GM12878 (cell line): ENCODE measurements around the gene GARIN3. TPM values are rescaled to one million over a fixed set of nuclear protein-coding genes. Genes with fewer than 3 reads are reported as not detected.

Experiments used
- ATAC-seq: fragments of 200-7000 bp; cut with Tn5 transposase; 3 replicates; pipeline ENCODE4 v1.9.1; 2020; ENCODE audit warnings: mild to moderate bottlenecking, moderate library complexity
- BruUV-seq: library from RNA; stranded (reverse); fragments of 400-500 nt; replicated peaks from 2 replicates; lab custom pipeline; 2021; lab: Mats Ljungman, UMichigan
- CTCF ChIA-PET: fragments of 300-600 bp; sonication (Branson Sonifier 250); formaldehyde crosslinking; extraction: SDS; loops from one replicate; lab custom pipeline; 2021; ENCODE audit warnings: inconsistent platforms; lab: Yijun Ruan, JAX
- POLR2A ChIA-PET: fragments of 350-600 bp; formaldehyde crosslinking; extraction: SDS; loops from one replicate; lab custom pipeline; 2021; ENCODE audit warnings: inconsistent platforms; lab: Charles Lee
- RAD21 ChIA-PET: fragments of 300-600 bp; sonication (Branson Sonifier 250); formaldehyde crosslinking; loops from one replicate; lab custom pipeline; 2023; ENCODE audit warnings: antibody characterized with exemption; ENCODE audit not compliant: unreplicated experiment; lab: Charles Lee
- SMC1A ChIA-PET: fragments of 300-600 bp; sonication (Branson Sonifier 250); formaldehyde crosslinking; loops from one replicate; lab custom pipeline; 2023; ENCODE audit not compliant: unreplicated experiment, uncharacterized antibody; lab: Charles Lee
- DNase-seq: peaks from one replicate; pipeline ENCODE4 v3.0.0-alpha.2; 2011; ENCODE audit warnings: low read depth, low spot score
- FAIRE-seq: peaks from 3 replicates; lab custom pipeline; 2011; peaks lifted over from hg19 to GRCh38; lab: Jason Lieb, UNC
- H2AFZ ChIP-seq: 2 replicates; pipeline ENCODE4 v1.6.0; 2011; ENCODE audit warnings: low read depth, low read length, control low read depth; ENCODE audit not compliant: control insufficient read depth
- H3K27ac ChIP-seq: 2 replicates; pipeline ENCODE4 v1.5.1; 2011; ENCODE audit warnings: control low read depth; ENCODE audit not compliant: control insufficient read depth, insufficient read depth
- H3K27me3 ChIP-seq, 2 experiments: replicated peaks in 1 of 2; 2 replicates each; pipeline versions ENCODE4 v1.6.0 to v1.6.1; 2011; ENCODE audit warnings: low read length in 1 of 2; ENCODE audit not compliant: control insufficient read depth in 2 of 2, insufficient read depth in 2 of 2
- H3K36me3 ChIP-seq, 2 experiments: 2 replicates each; pipeline ENCODE4 v1.5.1; 2011; ENCODE audit warnings: low read length in 1 of 2; ENCODE audit not compliant: control insufficient read depth in 2 of 2, insufficient read depth in 2 of 2
- H3K4me1 ChIP-seq: 2 replicates; pipeline ENCODE4 v1.6.1; 2011; ENCODE audit warnings: mild to moderate bottlenecking, low read length, moderate library complexity, mixed read lengths; ENCODE audit not compliant: control insufficient read depth, insufficient read depth
- H3K4me2 ChIP-seq: 2 replicates; pipeline ENCODE4 v1.6.0; 2011; ENCODE audit warnings: control low read depth; ENCODE audit not compliant: control insufficient read depth, insufficient read depth
- H3K4me3 ChIP-seq: fragments of 200-600 bp; sonication (generic); 2 replicates; pipeline ENCODE4 v1.5.1; 2016
- H3K79me2 ChIP-seq: 2 replicates; pipeline ENCODE4 v1.6.0; 2011; ENCODE audit warnings: low read length; ENCODE audit not compliant: control insufficient read depth, insufficient read depth
- H3K9ac ChIP-seq: 2 replicates; pipeline ENCODE4 v1.8.0; 2011; ENCODE audit warnings: low read length, control low read depth, mixed read lengths; ENCODE audit not compliant: control insufficient read depth, insufficient read depth
- H3K9me3 ChIP-seq: replicated peaks from 3 replicates; pipeline ENCODE4 v1.5.1; 2011; ENCODE audit warnings: mild to moderate bottlenecking, low read length; ENCODE audit not compliant: control insufficient read depth, insufficient read depth
- H4K20me1 ChIP-seq: 2 replicates; pipeline ENCODE4 v1.6.0; 2011; ENCODE audit not compliant: control insufficient read depth, insufficient read depth
- ETV6 ChIP-seq, 2 experiments: fragments of 450-650 bp in 1 of 2; IDR thresholded peaks in 1 of 2; conservative IDR thresholded peaks in 1 of 2; 2 replicates each; pipeline ENCODE4 v1.6.1; 2014; ENCODE audit warnings: antibody characterized with exemption in 1 of 2, borderline replicate concordance in 1 of 2, low read depth in 1 of 2, mild to moderate bottlenecking in 1 of 2, moderate library complexity in 1 of 2
- EZH2 ChIP-seq: IDR thresholded peaks from 2 replicates; pipeline ENCODE4 v1.6.1; 2012; ENCODE audit warnings: low read depth, mild to moderate bottlenecking, control low read depth, inconsistent platforms, low read length, borderline replicate concordance; ENCODE audit not compliant: control insufficient read depth
- RAD51 ChIP-seq: fragments of 450-650 bp; IDR thresholded peaks from 2 replicates; pipeline ENCODE4 v1.6.1; 2016; ENCODE audit warnings: moderate library complexity, mild to moderate bottlenecking, inconsistent platforms
- WGBS: methylation state at CpG from one replicate; pipeline ENCODE4 v1.1.6; 2016; ENCODE audit warnings: low lambda C conversion rate; ENCODE audit not compliant: insufficient replicate concordance, insufficient coverage; ENCODE audit errors: missing lambda C conversion rate; 5-methylcytosine and 5-hydroxymethylcytosine counted together
- in situ Hi-C: fragments of 300-500 bp; cut with MboI; formaldehyde crosslinking; loops from 9 replicates; pipeline ENCODE4 v1.14.3; 2018; ENCODE audit warnings: mixed read lengths
- intact Hi-C: fragments of 100-400 bp; cut with micrococcal nuclease; formaldehyde crosslinking; loops from one replicate; pipeline ENCODE4 v1.14.2; 2022; ENCODE audit not compliant: unreplicated experiment
- polyA plus RNA-seq, 11 experiments: library from polyadenylated mRNA; depleted of rRNA in 4 of 11; unstranded in 6 of 11; stranded (reverse) in 5 of 11; fragments of >200 nt; fragmentation: Nextera tagmentation in 4 of 11; fragmentation: Illumina TruSeq in 1 of 11; extraction: Ambion mirVana in 4 of 11; extraction: Trizol in 1 of 11; gene quantifications; 1 replicate in 1 of 11; 2 replicates in 10 of 11; pipeline versions ENCODE4 v1.2.1 to v1.2.3, GENCODE V29; 2011 to 2016; ENCODE audit warnings: inconsistent platforms in 2 of 11, missing spikeins in 2 of 11, low read depth in 1 of 11
- total RNA-seq, 4 experiments: library from RNA; depleted of rRNA in 3 of 4; stranded (reverse); fragments of >200 nt in 3 of 4; fragmentation: Illumina TruSeq in 1 of 4; extraction: Trizol in 1 of 4; gene quantifications; 2 replicates each; pipeline versions ENCODE4 v1.2.1 to v1.2.3, GENCODE V29; 2013 to 2021
- TF ChIP-seq, protein P1 (sequence below): IDR thresholded peaks from 2 replicates; pipeline ENCODE4 v1.6.1; 2012; ENCODE audit warnings: improper control_type of control experiment, low read depth, low read length; ENCODE audit not compliant: insufficient replicate concordance
- TF ChIP-seq, protein P2 (sequence below): IDR thresholded peaks from 2 replicates; pipeline ENCODE4 v1.6.1; 2011; ENCODE audit warnings: borderline replicate concordance, low read depth, mild to moderate bottlenecking, moderate library complexity, low read length; ENCODE audit not compliant: insufficient read depth, poor library complexity, severe bottlenecking

Gene GARIN3
- total and polyA plus RNA-seq, 10 of the 15 experiments (the other 5 are each of a cell fraction or from before 2014, with no cell fraction given): 0.15 TPM; not detected in 9

GRCh38 chr5:157159209-157159751, 6.8 kb downstream of the GARIN3 start:
- Histone ChIP-seq H3K4me2 (no peak overlapping the region), H3K9me3 (no peaks in the 10 kb centered on the region), H3K27ac (no peak overlapping the region), H3K27me3 (no peaks in the 10 kb centered on the region; a peak in 1 of 4 replicates), H3K4me3 (no peak overlapping the region), H2AFZ (no peak overlapping the region), H3K79me2 (no peaks in the 10 kb centered on the region), H3K36me3 (no peaks in the 10 kb centered on the region), H4K20me1 (no peaks in the 10 kb centered on the region), H3K4me1 (no peaks in the 10 kb centered on the region), H3K9ac (no peak overlapping the region)
- no peak for DNase-seq
- intact Hi-C loops (no loop called here), in situ Hi-C loops (no loop called here)
- TF ChIP-seq EZH2 (no peak), ETV6 (conservative IDR thresholded peaks at IDR 0.05 in 1 of 2, IDR thresholded peaks at IDR 0.05 in 1 of 2; ENCODE audit: borderline replicate concordance in 1 of 2, low read depth in 1 of 2) (no peak), RAD51 (no peak)
- TF ChIP-seq, protein P1, sequence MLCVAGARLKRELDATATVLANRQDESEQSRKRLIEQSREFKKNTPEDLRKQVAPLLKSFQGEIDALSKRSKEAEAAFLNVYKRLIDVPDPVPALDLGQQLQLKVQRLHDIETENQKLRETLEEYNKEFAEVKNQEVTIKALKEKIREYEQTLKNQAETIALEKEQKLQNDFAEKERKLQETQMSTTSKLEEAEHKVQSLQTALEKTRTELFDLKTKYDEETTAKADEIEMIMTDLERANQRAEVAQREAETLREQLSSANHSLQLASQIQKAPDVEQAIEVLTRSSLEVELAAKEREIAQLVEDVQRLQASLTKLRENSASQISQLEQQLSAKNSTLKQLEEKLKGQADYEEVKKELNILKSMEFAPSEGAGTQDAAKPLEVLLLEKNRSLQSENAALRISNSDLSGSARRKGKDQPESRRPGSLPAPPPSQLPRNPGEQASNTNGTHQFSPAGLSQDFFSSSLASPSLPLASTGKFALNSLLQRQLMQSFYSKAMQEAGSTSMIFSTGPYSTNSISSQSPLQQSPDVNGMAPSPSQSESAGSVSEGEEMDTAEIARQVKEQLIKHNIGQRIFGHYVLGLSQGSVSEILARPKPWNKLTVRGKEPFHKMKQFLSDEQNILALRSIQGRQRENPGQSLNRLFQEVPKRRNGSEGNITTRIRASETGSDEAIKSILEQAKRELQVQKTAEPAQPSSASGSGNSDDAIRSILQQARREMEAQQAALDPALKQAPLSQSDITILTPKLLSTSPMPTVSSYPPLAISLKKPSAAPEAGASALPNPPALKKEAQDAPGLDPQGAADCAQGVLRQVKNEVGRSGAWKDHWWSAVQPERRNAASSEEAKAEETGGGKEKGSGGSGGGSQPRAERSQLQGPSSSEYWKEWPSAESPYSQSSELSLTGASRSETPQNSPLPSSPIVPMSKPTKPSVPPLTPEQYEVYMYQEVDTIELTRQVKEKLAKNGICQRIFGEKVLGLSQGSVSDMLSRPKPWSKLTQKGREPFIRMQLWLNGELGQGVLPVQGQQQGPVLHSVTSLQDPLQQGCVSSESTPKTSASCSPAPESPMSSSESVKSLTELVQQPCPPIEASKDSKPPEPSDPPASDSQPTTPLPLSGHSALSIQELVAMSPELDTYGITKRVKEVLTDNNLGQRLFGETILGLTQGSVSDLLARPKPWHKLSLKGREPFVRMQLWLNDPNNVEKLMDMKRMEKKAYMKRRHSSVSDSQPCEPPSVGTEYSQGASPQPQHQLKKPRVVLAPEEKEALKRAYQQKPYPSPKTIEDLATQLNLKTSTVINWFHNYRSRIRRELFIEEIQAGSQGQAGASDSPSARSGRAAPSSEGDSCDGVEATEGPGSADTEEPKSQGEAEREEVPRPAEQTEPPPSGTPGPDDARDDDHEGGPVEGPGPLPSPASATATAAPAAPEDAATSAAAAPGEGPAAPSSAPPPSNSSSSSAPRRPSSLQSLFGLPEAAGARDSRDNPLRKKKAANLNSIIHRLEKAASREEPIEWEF: no peak
- TF ChIP-seq, protein P2, sequence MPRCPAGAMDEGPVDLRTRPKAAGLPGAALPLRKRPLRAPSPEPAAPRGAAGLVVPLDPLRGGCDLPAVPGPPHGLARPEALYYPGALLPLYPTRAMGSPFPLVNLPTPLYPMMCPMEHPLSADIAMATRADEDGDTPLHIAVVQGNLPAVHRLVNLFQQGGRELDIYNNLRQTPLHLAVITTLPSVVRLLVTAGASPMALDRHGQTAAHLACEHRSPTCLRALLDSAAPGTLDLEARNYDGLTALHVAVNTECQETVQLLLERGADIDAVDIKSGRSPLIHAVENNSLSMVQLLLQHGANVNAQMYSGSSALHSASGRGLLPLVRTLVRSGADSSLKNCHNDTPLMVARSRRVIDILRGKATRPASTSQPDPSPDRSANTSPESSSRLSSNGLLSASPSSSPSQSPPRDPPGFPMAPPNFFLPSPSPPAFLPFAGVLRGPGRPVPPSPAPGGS: peak; percentile 59
- BruUV-seq: no TSS peak
- CTCF ChIA-PET: interaction anchor here (1.3 to 1.9 kb wide), 2 partner anchors 10 kb away, joined by 5 read pairs; no protein-coding TSS in a partner anchor
- SMC1A ChIA-PET: interaction anchor here (1.0 kb wide), 1 partner anchor 8 kb away, joined by 3 read pairs; no protein-coding TSS in a partner anchor
- no peak for ATAC-seq
- no peak for FAIRE-seq
- RAD21 ChIA-PET: no interaction called here
- POLR2A ChIA-PET: interaction anchor here (0.6 kb wide), 1 partner anchor 9 kb away, joined by 3 read pairs; no protein-coding TSS in a partner anchor
- WGBS: 78% methylated on average over 6 of the region's 6 CpGs
